ENCODE measurements around the gene MRAP2. TPM values are rescaled to one million over a fixed set of nuclear protein-coding genes. Genes with fewer than 3 reads are reported as not detected.
"Not testable (repeated sequence)": the region's sequence is repeated elsewhere in the genome, so short reads cannot be mapped to it uniquely, and the experiment has no call there.

The MRAP2 gene
- total and polyA plus RNA-seq, 2 donors (not counting 3 experiments of a cell fraction or from before 2014, with no cell fraction given): 5.8 to 8.6 TPM

DNA sequence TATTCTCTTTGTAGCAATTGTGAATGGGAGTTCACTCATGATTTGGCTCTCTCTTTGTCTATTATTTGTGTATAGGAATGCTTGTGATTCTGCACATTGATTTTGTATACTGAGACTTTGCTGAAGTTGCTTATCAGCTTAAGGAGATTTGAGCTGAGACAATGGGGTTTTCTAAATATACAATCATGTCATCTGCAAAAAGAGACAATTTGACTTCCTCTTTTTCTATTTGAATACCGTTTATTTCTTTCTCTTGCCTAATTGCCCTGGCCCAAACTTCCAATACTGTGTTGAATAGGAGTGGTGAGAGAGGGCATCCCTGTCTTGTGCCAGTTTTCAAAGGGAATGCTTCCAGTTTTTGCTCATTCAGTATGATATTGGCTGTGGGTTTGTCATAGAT lies 77.8 kb downstream of the MRAP2 start:
- H3K9ac ChIP-seq (replicated peaks; ENCODE audit: extremely low read depth, insufficient read depth, low read length); FAIRE-seq; H3K27me3 ChIP-seq (ENCODE audit: control insufficient read depth in 2 of 2, insufficient read depth in 2 of 2, low read length in 2 of 2); H3K79me2 ChIP-seq (ENCODE audit: control insufficient read depth, insufficient read depth, low read length); H2AFZ ChIP-seq (ENCODE audit: low read depth, low read length); H3K4me3 ChIP-seq (replicated peaks in 1 of 3; ENCODE audit: insufficient read depth in 1 of 3, low read depth in 1 of 3, low read length in 3 of 3); intact Hi-C loops (cut with micrococcal nuclease); dilution Hi-C loops (cut with MboI; ENCODE audit: extremely low pct_ligation_motif_present, low sequenced_read_pairs); H3K9me1 ChIP-seq (replicated peaks; ENCODE audit: control insufficient read depth, extremely low read depth, insufficient read depth, low read length); BruUV-seq (replicated peaks); H3K4me1 ChIP-seq (ENCODE audit: control insufficient read depth, extremely low read depth, insufficient read depth, low read length); H4K20me1 ChIP-seq (replicated peaks; ENCODE audit: control insufficient read depth, extremely low read depth, insufficient read depth, low read length); H3K9me3 ChIP-seq (replicated peaks; ENCODE audit: control insufficient read depth, insufficient read depth, low read length); DNase-seq (ENCODE audit: low read depth, low spot score); H3K4me2 ChIP-seq (ENCODE audit: insufficient read depth, low read length); POLR2A ChIA-PET; H3K36me3 ChIP-seq (ENCODE audit: control insufficient read depth in 2 of 2, extremely low read depth in 1 of 2, insufficient read depth in 2 of 2, low read length in 2 of 2); H3K27ac ChIP-seq (ENCODE audit: insufficient read depth, low read depth, low read length): not testable (repeated sequence)
- CTCF ChIA-PET: interaction anchor here (0.8 kb wide), 1 partner anchor 10 kb away, joined by 3 read pairs; no protein-coding TSS in a partner anchor

DNA sequence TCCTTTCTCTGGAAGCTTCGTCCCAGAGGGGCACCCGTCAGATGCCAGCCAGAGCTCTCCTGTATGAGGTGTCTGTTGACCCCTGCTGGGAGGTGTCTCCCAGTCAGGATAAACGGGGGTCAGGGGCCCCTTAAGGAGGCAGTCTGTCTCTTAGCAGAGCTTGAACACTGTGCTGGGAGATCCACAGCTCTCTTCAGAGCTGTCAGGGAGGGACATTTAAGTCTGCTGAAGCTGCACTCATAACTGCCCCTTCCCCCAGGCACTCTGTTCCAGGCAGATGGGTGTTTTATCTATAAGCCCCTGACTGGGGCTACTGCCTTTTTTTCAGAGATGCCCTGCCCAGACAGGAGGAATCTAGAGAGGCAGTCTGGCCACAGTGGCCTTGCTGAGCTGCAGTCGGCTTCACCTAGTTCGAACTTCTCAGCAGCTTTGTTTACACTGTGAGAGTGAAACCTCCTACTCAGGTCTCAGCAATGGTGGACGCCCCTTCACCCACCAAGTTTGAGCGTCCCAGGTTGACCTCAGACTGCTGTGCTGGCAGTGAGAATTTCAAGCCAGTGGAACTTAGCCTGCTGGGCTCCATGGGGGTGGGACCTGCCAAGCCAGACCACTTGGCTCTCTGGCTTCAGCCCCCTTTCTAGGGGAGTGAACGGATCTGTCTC lies 81.5 kb downstream of the MRAP2 start:
- dilution Hi-C loops (cut with MboI; ENCODE audit: extremely low pct_ligation_motif_present, low sequenced_read_pairs); BruUV-seq (replicated peaks); H3K9me3 ChIP-seq (replicated peaks; ENCODE audit: control insufficient read depth, insufficient read depth, low read length); H2AFZ ChIP-seq (ENCODE audit: low read depth, low read length); H3K9me1 ChIP-seq (replicated peaks; ENCODE audit: control insufficient read depth, extremely low read depth, insufficient read depth, low read length); H4K20me1 ChIP-seq (replicated peaks; ENCODE audit: control insufficient read depth, extremely low read depth, insufficient read depth, low read length); DNase-seq (ENCODE audit: low read depth, low spot score); H3K9ac ChIP-seq (replicated peaks; ENCODE audit: extremely low read depth, insufficient read depth, low read length); FAIRE-seq; intact Hi-C loops (cut with micrococcal nuclease); H3K4me2 ChIP-seq (ENCODE audit: insufficient read depth, low read length); H3K36me3 ChIP-seq (ENCODE audit: control insufficient read depth in 2 of 2, extremely low read depth in 1 of 2, insufficient read depth in 2 of 2, low read length in 2 of 2); POLR2A ChIA-PET; H3K79me2 ChIP-seq (ENCODE audit: control insufficient read depth, insufficient read depth, low read length); H3K27me3 ChIP-seq (ENCODE audit: control insufficient read depth in 2 of 2, insufficient read depth in 2 of 2, low read length in 2 of 2); H3K4me1 ChIP-seq (ENCODE audit: control insufficient read depth, extremely low read depth, insufficient read depth, low read length); H3K4me3 ChIP-seq (replicated peaks in 1 of 3; ENCODE audit: insufficient read depth in 1 of 3, low read depth in 1 of 3, low read length in 3 of 3); H3K27ac ChIP-seq (ENCODE audit: insufficient read depth, low read depth, low read length); CTCF ChIA-PET: not testable (repeated sequence)
